Neural crest cell (in vitro differentiated cells): ENCODE results near the gene TMPRSS11F. TPM values are rescaled to one million over a fixed set of nuclear protein-coding genes. Genes with fewer than 3 reads are reported as not detected.
A peak's percentile ranks its signal among the peaks of the same experiment; 100 is the strongest.
"Not testable (repeated sequence)": the region's sequence is repeated elsewhere in the genome, so short reads cannot be mapped to it uniquely, and the experiment has no call there.

ENCODE experiments used
- DNase-seq: peaks from one replicate; pipeline ENCODE4 v3.0.0; 2021; ENCODE audit warnings: low read depth, mixed read lengths, low spot score
- H3K27ac Mint-ChIP-seq: one replicate; pipeline ENCODE4 v1.8.0; 2021; ENCODE audit warnings: mild to moderate bottlenecking, mixed read lengths; ENCODE audit not compliant: unreplicated experiment
- H3K27me3 Mint-ChIP-seq: 2 replicates; pipeline ENCODE4 v1.8.0; 2021; ENCODE audit warnings: low read depth, mild to moderate bottlenecking, mixed read lengths
- H3K36me3 Mint-ChIP-seq: 2 replicates; pipeline ENCODE4 v1.8.0; 2021; ENCODE audit warnings: low read depth, mild to moderate bottlenecking, mixed read lengths
- H3K4me1 Mint-ChIP-seq: 2 replicates; pipeline ENCODE4 v1.8.0; 2021; ENCODE audit warnings: mixed read lengths
- H3K4me3 Mint-ChIP-seq: one replicate; pipeline ENCODE4 v1.8.0; 2021; ENCODE audit warnings: mild to moderate bottlenecking, mixed read lengths
- H3K9me3 Mint-ChIP-seq: 2 replicates; pipeline ENCODE4 v1.8.0; 2021; ENCODE audit warnings: mixed read lengths
- long read RNA-seq: library from polyadenylated mRNA; unstranded; transcript quantifications from one replicate; pipeline ENCODE4 v2.0.0, GENCODE V29; 2020
- total RNA-seq: library from RNA; stranded (reverse); gene quantifications from 2 replicates; pipeline ENCODE4 v1.2.1, GENCODE V29; 2021
- TF ChIP-seq, protein P1 (sequence below): fragments of 200-600 bp; sonication (generic); conservative IDR thresholded peaks from 2 replicates; pipeline ENCODE4 v1.5.0; 2021; ENCODE audit warnings: antibody characterized with exemption, mild to moderate bottlenecking

TMPRSS11F gene
- not detected in 2 replicates for total RNA-seq
- long read RNA-seq, result 0 reads

- DNase-seq, result no peak
- no peak within 1 kb of the TSS for H3K4me3 Mint-ChIP-seq
- H3K9me3 Mint-ChIP-seq, result peaks cover 3% of the 10 kb centered on the region
- TF ChIP-seq, protein P1, sequence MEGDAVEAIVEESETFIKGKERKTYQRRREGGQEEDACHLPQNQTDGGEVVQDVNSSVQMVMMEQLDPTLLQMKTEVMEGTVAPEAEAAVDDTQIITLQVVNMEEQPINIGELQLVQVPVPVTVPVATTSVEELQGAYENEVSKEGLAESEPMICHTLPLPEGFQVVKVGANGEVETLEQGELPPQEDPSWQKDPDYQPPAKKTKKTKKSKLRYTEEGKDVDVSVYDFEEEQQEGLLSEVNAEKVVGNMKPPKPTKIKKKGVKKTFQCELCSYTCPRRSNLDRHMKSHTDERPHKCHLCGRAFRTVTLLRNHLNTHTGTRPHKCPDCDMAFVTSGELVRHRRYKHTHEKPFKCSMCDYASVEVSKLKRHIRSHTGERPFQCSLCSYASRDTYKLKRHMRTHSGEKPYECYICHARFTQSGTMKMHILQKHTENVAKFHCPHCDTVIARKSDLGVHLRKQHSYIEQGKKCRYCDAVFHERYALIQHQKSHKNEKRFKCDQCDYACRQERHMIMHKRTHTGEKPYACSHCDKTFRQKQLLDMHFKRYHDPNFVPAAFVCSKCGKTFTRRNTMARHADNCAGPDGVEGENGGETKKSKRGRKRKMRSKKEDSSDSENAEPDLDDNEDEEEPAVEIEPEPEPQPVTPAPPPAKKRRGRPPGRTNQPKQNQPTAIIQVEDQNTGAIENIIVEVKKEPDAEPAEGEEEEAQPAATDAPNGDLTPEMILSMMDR, result no peak
- no peaks in the 10 kb centered on the region for H3K36me3 Mint-ChIP-seq
- H3K27ac Mint-ChIP-seq, result no peak within 1 kb of the TSS
- no peaks in the 10 kb centered on the region for H3K27me3 Mint-ChIP-seq
- no peaks in the 10 kb centered on the region for H3K4me1 Mint-ChIP-seq
Observed at GRCh38 chr4:68129793-68130192, at the start of gene TMPRSS11F. TSS of gene TMPRSS11F (minus strand) at chr4:68129869. CDS start at chr4:68129820, 49 bp downstream.

- no peaks in the 10 kb centered on the region for H3K9me3 Mint-ChIP-seq
- peaks cover 3% of the 10 kb centered on the region for H3K27me3 Mint-ChIP-seq
- no peak for DNase-seq
- no peak overlapping the region for H3K27ac Mint-ChIP-seq
- no peaks in the 10 kb centered on the region for H3K36me3 Mint-ChIP-seq
- TF ChIP-seq, protein P1, result no peak
- H3K4me3 Mint-ChIP-seq, result no peak overlapping the region
- no peaks in the 10 kb centered on the region for H3K4me1 Mint-ChIP-seq
Observed at GRCh38 chr4:68176904-68177303, 47.2 kb upstream of the TMPRSS11F start.

DNA sequence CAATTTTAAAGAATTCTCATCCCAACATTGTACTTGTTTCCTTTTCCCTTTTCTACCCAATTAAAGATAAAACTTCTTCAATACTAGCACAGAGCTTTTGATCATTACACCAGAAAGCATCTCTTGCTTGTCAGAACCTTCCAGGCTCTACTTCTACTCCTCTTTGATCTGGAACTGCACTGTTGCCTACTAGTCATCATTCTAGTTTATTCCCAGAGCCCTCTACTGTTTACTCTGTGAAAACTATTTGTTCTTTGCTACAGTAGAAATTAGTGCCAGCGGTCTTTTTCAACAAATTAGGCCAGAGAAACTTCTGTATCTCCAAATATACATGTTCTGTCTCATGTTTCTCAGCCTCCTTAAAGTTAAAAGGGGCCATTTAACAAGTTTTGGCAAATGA lies 46.8 kb upstream of the TMPRSS11F start:
- no peaks in the 10 kb centered on the region for H3K4me1 Mint-ChIP-seq
- no peaks in the 10 kb centered on the region for H3K36me3 Mint-ChIP-seq
- DNase-seq, result no peak
- no peaks in the 10 kb centered on the region for H3K9me3 Mint-ChIP-seq
- peaks cover 3% of the 10 kb centered on the region for H3K27me3 Mint-ChIP-seq
- no peak overlapping the region for H3K27ac Mint-ChIP-seq
- no peak overlapping the region for H3K4me3 Mint-ChIP-seq
- TF ChIP-seq, protein P1, result no peak

DNA sequence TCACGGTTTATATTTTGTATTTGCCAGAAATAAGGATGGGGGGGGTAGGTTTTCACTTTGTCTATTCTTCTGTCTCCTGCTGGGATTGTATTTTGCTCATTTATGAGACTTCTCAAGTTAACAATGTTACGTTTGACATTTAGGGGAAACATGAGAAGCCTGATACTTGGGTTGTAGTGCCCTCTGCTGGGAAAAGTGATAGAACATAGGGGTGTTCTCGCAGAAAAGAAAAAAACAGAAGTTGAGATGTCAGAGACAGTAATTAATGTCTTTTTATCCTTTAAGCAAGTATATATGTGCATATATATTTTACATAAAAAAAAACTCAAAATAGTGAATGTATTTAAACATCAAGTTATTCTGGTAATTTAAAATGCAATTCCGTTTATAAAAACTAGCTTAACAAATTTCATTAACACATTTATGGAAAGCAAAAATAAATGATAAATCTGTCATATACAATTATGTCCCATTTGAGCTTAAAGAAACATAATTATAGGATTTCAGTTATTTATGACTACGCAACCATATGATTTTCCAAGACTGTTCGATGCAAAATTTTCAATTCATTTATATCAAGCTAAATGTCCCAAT lies 46.0 kb upstream of the TMPRSS11F start:
- Mint-ChIP-seq H3K27ac (no peak overlapping the region), H3K4me1 (no peaks in the 10 kb centered on the region), H3K27me3 (peaks cover 3% of the 10 kb centered on the region), H3K4me3 (no peak overlapping the region), H3K9me3 (no peaks in the 10 kb centered on the region), H3K36me3 (no peaks in the 10 kb centered on the region)
- DNase-seq, result peak; percentile 58
- TF ChIP-seq, protein P1, result peak; percentile 87

- H3K27me3 Mint-ChIP-seq, H3K27ac Mint-ChIP-seq, H3K36me3 Mint-ChIP-seq, H3K4me3 Mint-ChIP-seq, H3K4me1 Mint-ChIP-seq, H3K9me3 Mint-ChIP-seq, DNase-seq: not testable (repeated sequence)
Observed at GRCh38 chr4:68174389-68174788, 44.7 kb upstream of the TMPRSS11F start.

GRCh38 chr4:68172147-68172546 lies 42.5 kb upstream of the TMPRSS11F start:
- DNase-seq, H3K27me3 Mint-ChIP-seq, H3K9me3 Mint-ChIP-seq, H3K27ac Mint-ChIP-seq, H3K36me3 Mint-ChIP-seq, H3K4me3 Mint-ChIP-seq, H3K4me1 Mint-ChIP-seq: not testable (repeated sequence)
